HG02973 (cell line): ENCODE data around the gene C1orf56.
"Not testable (repeated sequence)": the region's sequence is repeated elsewhere in the genome, so short reads cannot be mapped to it uniquely, and the experiment has no call there.

Experiments used
- ATAC-seq: cut with Tn5 transposase; IDR thresholded peaks from one replicate; pipeline ENCODE4 v1.9.1; 2021; ENCODE audit warnings: moderate library complexity; ENCODE audit not compliant: unreplicated experiment

Gene C1orf56

DNA sequence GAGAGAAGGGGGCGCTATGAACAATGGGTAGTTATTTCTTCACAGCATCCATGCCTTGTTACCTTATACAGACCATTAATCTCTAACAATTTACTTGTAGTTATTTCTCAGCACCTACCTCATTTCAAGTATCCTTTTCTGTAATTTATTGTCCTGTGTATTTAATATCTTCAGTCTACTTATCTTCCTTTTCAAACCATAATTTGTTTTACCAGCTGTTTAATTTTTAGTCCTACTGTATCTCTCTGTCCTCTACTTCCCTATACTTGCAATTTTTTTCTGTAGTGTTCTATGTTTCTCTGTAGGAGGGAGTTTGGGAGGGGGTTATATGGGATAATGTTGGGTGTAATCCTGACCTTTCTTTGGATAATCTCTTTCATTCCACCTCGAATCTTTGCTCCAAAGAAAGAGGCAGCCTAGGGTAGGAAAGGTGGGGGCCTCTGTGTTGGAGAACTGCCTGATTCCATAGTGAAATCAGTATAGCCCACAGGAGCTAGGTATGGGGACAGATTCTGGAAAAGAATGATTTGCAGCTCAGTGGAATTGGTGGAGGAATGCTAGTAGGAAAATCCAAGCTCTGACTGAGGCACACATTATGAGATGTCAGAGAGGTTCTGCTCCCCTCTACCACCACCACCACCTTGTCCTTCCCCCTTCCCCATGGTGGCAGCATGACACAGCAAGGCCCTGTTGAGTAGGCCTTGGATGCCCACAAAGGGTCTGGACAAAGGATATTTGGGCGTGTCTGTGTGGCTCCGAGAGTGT, 13.3 kb downstream of the C1orf56 start:
- no peak for ATAC-seq

- ATAC-seq, result no peak
These were observed 14.2 kb downstream of the C1orf56 start for GRCh38 chr1:151061704-151062103.

DNA sequence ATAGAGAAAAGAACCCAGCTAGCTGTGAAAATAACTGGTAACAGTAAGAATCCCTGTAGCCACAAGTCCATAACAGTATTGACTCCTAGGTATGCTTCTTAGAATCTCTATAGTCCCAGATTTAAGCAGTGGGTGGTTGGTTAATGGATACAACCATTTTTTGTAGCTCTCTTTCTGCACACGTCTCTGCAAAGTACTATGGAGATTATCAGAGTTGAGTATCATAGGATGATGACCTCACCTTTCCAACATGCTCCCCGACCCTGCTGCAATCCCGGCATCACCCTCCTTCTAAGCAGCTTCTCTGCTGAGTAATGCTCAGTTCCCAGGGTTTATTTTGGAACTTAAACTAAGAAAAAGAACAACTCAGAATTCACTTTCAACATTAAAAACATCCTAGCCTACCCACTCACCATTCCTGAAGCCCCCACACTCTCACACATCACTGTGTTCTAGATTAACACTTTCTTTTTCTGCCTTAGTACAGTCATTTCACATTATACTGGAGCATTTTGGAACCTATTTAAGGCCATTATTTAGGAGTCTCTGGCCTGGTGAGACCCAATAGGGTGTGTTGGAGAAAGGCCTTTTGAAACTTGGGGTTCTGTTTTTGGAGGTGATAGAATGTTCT, 15.3 kb downstream of the C1orf56 start:
- ATAC-seq, result no peak

- no peak for ATAC-seq
These were observed 17.6 kb downstream of the C1orf56 start for GRCh38 chr1:151065089-151065645.

GRCh38 chr1:151067185-151067584, 19.6 kb downstream of the C1orf56 start:
- no peak for ATAC-seq

DNA sequence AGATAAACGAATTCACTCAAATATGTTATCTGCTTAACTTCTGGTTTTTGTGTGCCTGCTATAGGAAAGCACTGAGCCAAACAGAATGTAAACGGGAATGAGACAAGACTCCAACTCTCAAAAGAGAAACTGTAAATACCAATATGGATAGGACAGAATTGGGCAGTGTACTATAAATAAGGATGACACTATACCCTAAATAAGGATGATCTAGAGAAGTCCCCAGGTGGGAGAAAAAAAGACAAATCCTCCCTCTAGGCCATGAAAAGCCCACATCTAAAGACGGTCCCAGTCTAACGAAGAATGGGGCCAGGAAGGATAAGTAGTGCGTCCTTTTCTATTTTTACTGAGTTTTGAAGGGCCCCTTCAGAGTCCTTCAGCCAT, 21.5 kb downstream of the C1orf56 start:
- no peak for ATAC-seq

DNA sequence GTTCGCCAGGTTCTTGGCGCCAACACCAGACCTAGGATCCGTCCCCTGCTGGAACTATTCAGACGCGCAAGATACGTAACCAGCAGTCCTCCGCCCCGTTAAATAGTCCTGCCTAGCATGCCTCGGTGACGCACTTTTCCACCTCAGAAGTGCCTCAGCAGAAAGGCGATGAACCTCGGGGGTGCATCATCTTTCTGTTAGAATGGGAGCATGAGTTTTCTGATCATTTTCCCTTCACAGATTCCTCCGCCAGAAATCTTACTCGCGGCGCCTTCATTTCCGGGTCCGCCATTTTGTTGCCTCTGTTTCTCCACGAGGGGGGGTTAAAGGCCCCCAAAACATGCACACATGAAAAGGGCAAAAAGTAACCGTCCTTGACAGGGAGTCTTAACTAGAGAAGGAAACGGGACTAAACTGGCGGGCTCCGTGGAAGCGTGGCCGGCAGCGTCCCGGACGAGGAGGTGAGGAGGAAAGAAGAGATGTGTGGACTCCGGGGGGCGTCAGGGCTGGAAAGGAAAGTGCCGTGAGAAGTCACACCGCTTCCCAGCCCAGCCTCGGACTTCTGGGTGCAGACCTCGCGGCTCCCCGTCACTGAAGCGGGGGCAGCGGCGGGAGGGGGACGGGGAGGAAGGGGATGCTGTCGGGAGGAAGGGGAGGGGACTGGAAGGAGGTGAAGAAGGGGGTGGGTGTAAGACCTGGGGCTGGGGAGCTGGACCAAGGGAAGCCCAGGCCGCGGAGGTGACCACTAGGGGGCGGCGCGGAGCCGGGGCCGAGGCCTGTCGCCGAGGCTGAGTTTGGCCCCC, 23.1 kb downstream of the C1orf56 start, which contains the start of gene GABPB2:
Gene GABPB2, plus strand, starts transcription at position 288 of the 803 bp plus-strand sequence. CDS start 17,429 bp downstream, outside the sequence.
- ATAC-seq, result peak; percentile 67

DNA sequence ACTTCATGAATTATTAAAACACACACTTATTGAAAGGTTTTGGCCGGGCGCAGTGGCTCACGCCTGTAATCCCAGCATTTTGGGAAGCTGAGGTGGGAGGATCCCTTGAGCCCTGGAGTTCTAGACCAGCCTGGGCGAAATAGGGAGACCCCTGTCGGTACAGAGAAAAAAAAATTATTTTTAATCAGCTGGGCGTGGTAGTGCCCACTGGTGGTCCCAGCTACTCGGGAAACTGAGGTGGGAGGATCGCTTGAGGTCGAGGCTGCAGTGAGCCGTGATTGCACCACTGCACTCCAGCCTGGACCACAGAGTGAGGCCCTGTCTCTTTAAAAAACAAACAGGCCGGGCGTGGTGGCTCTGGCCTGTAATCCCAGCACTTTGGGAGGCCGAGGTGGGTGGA, 24.7 kb downstream of the C1orf56 start:
- ATAC-seq, result no peak

DNA sequence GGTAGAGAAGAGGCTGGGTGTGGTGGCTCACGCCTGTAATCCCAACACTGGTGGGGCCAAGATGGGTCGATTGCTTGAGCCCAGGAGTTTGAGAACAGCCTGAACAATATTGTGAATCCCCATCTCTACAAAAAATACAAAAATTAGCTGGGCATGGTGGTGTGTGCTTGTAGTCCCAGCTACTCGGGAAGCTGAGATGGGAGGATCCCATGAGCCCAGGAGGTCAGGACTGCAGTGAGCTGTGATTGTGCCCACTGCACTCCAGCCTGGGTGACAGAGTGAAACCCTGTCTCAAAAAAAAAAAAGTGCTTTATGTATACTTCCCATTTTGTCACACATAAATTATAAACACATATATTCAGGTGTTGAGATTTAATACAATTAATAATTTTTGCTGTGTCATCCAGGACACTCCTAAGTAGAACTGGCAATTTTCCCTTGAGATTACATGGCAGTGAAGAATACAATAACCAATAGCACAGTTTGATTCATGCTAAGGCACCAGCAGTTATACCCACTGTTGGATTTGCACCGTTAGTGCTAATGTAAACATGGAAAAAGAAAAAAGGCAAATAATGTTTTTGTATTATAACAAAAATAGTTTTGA, 38.5 kb downstream of the C1orf56 start:
- no peak for ATAC-seq

DNA sequence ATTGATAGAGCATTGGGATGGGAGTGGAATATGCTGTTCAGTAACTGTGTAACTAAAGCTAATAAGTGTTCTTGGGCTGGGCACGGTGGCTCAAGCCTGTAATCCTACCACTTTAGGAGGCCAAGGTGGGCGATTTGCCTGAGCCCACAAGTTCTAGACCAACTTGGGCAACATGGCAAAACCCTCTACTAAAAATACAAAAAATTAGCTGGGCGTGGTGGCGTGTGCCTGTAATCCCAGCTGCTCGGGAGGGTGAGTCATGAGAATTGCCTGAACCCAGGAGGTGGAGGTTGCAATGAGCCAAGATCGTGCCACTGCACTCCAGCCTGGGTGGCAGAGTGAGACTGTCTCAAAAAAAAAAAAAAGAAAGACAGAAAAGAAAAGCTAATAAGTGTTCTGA, 49.9 kb downstream of the C1orf56 start:
- ATAC-seq, result not testable (repeated sequence)

GRCh38 chr1:151098126-151098525, 50.6 kb downstream of the C1orf56 start:
- no peak for ATAC-seq
